Dermis blood vessel endothelial cell (primary cell): ENCODE results near the gene FBXO21. TPM values are rescaled to one million over a fixed set of nuclear protein-coding genes. Genes with fewer than 3 reads are reported as not detected.
"Not testable (repeated sequence)": the region's sequence is repeated elsewhere in the genome, so short reads cannot be mapped to it uniquely, and the experiment has no call there.

Experiments
- DNase-seq: peaks from one replicate; pipeline ENCODE4 v3.0.0; 2010
- total RNA-seq: library from RNA; depleted of rRNA; stranded (reverse); fragments of >200 nt; gene quantifications from 2 replicates; pipeline ENCODE4 v1.2.3, GENCODE V29; 2014

The FBXO21 gene, protein sequence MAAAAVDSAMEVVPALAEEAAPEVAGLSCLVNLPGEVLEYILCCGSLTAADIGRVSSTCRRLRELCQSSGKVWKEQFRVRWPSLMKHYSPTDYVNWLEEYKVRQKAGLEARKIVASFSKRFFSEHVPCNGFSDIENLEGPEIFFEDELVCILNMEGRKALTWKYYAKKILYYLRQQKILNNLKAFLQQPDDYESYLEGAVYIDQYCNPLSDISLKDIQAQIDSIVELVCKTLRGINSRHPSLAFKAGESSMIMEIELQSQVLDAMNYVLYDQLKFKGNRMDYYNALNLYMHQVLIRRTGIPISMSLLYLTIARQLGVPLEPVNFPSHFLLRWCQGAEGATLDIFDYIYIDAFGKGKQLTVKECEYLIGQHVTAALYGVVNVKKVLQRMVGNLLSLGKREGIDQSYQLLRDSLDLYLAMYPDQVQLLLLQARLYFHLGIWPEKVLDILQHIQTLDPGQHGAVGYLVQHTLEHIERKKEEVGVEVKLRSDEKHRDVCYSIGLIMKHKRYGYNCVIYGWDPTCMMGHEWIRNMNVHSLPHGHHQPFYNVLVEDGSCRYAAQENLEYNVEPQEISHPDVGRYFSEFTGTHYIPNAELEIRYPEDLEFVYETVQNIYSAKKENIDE
- total RNA-seq = 140 and 166 TPM in 2 replicates

GRCh38 chr12:117190210-117190781 lies at the start of gene FBXO21:
Gene FBXO21, minus strand, starts transcription at chr12:117190470. Its CDS starts 14 bp downstream, at chr12:117190456.
- peak; percentile 92 for DNase-seq

DNA sequence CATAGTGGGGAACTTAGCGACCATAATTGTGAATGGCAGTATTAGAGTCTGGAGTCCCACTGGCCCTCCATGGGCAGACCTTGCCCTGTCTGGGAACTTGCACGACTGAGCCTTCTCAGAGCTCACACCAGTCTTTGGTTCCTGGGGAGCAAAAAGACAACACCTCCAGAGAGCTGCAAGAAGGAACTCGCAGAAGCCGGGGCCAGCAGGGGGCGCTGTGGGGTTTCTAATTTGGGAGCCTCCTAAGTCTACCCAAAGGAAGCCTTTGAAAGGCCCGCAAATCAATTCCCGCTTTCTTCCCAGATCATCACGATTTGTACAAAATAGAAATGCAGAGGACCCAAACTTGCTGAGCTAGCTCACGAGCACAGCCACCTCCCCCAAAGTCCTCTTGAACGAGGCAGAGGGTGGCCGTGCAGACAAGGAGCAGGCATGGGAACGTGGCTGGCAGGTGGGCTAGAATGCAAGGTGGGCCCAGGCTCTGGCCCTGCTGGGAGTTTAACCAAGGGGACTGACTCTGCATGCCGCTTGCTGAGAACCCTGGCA lies 46.3 kb upstream of the FBXO21 start:
- peak; percentile 82 for DNase-seq

GRCh38 chr12:117235261-117235660 lies 45.0 kb upstream of the FBXO21 start:
- no peak for DNase-seq

DNA sequence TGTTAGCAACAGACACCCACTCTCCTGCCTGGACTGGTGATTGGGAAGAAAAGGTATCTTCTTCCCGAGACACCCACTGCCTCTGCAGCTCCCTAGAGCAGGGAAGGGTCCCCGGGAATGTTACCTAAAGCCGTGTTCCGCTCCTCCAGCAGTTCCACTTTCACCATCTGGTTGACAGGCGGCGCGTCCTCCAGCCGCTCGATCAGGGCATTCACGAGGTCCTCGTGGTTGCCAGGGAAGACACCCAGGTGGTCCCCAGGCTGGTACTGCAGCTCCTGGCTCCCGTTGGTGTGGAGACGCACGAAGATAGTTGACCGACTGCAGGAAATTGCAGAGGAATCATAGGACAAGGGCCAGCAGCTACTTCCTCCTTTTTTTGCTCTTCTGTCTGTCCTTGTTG lies 44.2 kb upstream of the FBXO21 start:
- no peak for DNase-seq

DNA sequence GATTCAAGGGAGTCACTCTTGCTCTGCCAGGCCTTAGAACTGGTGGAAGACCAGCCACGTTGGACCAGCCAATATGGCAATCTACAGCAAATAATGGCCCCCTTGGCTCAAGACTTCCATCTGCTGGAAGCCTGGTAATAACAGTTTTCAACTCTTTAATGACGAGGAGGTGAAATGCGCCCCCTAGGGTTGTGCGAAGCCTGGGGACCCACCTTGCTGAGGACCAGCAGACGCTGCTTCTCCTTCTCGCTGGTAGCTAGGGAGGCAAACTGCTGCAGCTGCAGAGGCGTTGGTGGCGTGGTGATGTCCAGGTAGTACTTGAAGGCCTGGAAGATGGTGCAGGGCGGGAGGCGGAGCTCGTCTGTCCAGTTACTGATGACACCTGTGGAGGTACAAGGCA lies 41.5 kb upstream of the FBXO21 start:
- no peak for DNase-seq

DNA sequence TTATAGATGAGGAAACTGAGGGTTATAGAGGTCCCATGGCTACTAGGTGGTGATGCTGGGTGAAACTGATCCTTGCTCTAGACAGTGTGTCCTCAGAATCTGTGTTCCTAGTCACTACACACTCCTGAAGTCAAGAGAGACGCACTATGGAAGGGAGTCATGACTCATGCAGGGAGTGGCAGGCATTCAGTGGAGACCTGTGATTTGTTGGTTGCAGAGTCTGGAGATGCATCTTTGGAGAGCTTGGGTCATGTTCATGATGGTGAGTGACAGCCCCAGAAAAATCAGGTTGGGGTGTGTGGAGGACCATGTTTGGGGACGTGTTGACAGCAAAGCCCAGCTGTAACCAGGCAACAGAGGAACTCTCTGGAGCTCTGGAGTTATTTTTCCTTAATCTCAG lies 38.0 kb upstream of the FBXO21 start:
- DNase-seq = no peak

DNA sequence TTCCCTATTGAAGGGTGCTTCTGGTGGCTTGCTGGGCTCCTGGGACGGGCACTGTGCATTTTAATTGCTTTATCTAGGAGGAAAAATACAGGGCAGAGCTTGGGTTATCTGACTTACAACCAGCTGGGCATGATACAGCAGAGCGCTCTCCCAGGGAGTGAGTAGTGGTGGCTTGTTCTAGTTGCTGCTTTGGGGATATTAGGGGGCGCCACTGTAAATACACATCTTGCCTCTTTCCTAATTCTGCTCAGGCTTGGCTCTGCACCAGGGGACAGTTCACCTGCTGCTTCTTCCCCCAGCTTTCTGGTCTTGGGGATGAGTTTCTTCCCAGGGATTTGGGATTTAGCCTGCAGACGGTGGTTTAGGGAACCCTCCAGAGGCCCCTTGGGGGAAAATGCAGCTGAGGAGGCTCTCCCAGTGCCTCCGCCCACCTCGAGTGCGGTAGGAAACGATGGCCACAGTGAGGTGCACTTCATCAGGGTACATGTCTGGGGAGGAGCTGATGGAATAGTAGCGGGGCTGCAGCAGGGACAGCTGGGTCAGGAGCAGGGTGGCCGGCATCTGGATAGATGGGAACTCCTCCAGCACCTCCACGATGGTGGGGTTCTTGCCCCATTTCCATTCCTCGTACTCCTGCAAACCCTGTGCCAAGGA lies 36.9 kb upstream of the FBXO21 start:
- no peak for DNase-seq

DNA sequence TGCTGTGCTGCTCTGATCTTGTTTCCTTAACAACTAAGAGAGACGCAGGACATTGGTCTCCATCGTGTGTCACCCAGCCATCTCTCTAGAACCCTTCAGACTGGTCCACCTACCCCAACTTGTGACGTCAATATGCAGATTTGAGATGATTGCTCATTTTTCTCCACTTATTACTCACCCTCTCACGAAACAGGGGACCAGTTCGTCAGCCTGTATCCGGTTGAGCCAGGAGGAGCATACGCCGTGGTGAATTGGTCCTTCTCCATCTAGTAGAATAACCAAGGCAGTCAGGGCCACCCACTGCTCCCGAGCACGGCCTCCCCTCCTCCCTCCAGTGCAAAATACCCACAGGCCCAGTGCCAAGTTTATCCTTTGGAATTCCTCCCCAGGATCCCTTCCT lies 36.2 kb upstream of the FBXO21 start:
- DNase-seq = no peak

- no peak for DNase-seq
Measured at GRCh38 chr12:117225179-117225578, 34.9 kb upstream of the FBXO21 start.

- DNase-seq = not testable (repeated sequence)
Measured at GRCh38 chr12:117220947-117221346, 30.7 kb upstream of the FBXO21 start.

DNA sequence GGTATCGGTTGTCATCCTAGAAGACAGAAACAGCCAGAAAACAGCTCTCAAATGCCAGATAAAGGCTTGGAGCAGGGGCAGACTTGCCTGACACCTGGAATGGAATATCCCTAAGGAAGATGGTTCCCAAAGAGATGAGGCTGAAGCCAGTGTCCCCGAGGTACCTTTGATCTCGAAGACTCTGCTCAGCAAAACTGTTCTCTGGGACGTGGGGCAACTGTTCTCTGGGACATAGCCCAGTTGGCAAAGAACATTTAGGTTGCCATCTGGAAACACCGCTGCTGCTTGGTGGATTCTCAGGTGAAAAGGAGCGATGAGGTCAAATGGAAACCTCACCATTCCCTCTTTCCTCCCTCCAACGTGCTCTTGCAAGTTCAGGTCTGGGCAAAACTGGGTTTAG lies 27.9 kb upstream of the FBXO21 start:
- no peak for DNase-seq

GRCh38 chr12:117216686-117217085 lies 26.4 kb upstream of the FBXO21 start:
- DNase-seq = no peak

- DNase-seq = no peak
Measured at GRCh38 chr12:117214797-117215196, 24.5 kb upstream of the FBXO21 start.

- no peak for DNase-seq
Measured at GRCh38 chr12:117213295-117213808, 23.1 kb upstream of the FBXO21 start.

DNA sequence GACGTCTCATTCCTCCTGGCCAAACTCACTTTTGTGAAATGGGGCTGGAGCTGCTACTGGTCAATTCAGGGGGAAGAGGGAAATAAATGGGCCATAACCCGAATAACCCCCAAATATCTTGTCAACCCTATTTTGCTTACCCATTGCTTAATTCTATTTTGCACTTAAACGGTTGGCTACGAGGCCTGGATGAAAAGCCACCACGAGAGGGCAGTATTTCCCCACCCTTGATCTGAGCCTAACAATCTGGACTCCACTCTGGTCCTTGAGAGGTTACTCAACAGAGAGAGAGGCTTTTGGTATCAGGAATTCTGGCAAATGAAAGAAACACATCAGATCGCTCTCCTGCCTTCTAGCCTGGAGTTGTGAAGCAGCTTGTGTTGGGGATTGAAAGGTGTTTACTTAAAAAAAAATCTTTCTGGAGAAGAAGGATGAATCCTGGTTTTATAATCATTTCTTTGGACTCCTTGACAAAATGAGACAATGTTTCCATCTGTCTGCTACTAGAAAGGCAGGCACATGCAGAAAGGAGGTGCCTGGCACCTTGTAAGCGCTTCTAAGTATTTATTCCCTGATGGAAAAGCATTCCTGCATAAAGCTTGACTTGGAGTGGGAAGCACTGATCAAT lies 22.4 kb upstream of the FBXO21 start:
- peak; percentile 87 for DNase-seq

- DNase-seq = no peak
Measured at GRCh38 chr12:117210266-117210918, 20.1 kb upstream of the FBXO21 start.

GRCh38 chr12:117209626-117210025 lies 19.4 kb upstream of the FBXO21 start:
- no peak for DNase-seq

- DNase-seq = no peak
Measured at GRCh38 chr12:117208811-117209455, 18.7 kb upstream of the FBXO21 start.

- no peak for DNase-seq
Measured at GRCh38 chr12:117208206-117208605, 17.9 kb upstream of the FBXO21 start.

DNA sequence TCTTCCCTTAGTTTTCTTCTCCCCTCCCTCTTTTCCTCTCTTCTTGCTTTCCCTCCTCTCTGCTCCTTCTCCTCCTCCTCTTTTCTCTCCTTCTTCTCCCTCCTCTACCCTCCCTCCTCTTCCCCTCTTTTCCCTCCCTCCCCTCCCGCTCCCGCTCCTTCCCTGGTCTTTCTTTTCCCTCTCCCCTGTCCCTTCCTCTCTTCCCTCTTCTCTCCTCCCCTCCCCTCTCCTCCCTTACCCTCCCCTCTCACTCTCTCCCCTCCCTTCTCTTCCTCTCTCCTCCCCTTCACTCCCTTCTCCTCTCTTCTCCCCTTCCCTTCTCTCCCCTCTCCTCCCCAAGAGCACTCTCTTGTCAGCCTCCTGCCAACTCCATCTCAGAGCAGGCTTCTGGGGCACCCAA lies 17.4 kb upstream of the FBXO21 start:
- DNase-seq = no peak

- no peak for DNase-seq
Measured at GRCh38 chr12:117202556-117202955, 12.3 kb upstream of the FBXO21 start.
